ENCODE results near the gene FBXL19.

FBXL19 gene

GRCh38 chr16:30967795-30968194, 44.4 kb downstream of the FBXL19 start:
- no peak for DNase-seq

DNA sequence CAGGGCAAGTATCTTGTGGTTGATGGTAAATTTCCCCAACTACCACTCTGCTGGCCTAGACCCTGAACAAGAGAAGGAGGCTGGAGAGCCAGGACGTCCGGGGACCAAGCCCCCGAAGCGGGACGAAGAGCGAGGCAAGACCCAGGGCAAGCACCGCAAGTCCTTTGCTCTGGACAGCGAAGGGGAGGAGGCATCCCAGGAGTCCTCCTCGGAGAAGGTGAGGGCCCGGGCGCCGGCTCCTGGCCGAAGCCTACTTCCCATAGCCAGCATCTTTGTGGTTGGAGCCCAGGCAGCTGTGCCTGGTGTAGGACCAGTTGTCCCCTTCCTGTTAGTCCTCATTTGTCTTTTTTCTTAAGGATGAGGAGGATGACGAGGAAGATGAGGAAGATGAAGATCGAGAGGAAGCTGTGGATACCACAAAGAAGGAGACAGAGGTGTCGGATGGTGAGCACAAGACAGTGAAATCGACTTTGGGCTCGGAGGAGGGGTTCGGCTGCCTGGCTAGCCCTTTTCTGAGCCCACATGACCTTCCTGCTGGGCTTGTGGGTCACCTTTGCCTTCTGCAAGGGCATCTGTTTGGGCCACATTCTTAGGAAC, 46.0 kb downstream of the FBXL19 start:
- DNase-seq: no peak

- DNase-seq: no peak
These were observed 47.9 kb downstream of the FBXL19 start for GRCh38 chr16:30971298-30971697.

DNA sequence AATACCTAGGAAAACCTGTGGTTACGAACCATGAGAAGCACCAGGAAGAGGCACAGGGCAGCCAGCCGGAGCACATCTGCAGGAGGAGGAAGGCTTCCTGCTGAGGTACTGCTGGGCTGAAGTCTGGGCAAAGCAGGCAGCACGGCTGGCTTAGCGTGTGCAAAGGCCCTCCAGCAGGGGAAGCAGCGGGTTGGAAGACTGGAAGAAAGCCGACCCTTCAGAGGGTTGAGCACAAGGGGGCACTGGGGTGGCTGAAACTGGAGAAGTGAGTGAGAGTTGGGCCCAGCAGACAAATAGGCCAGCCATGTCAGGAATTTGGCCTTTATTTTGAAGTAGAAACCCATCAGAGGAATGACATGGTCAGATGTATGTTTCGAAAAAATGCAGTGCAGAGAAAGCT, 49.5 kb downstream of the FBXL19 start:
- no peak for DNase-seq

DNA sequence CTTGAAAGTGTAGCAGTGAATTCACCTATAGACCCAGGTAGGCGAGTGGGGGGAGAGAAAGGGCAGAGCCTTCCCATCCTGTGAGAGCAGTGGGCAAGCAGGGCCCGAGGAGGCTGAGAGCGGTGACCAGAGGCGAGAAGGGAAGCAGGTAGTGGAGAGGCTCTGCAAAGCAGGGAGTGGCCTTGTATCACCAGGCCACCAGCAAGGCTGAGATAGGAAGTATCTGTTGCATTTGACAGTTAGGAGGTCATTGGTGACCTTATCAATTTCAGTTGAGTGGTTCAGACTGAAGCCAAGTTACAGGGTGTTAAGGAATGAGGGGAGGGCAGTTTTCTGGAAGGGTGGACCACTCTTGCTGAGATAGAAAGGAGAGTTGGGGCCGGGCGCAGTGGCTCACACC, 51.0 kb downstream of the FBXL19 start:
- no peak for DNase-seq

DNA sequence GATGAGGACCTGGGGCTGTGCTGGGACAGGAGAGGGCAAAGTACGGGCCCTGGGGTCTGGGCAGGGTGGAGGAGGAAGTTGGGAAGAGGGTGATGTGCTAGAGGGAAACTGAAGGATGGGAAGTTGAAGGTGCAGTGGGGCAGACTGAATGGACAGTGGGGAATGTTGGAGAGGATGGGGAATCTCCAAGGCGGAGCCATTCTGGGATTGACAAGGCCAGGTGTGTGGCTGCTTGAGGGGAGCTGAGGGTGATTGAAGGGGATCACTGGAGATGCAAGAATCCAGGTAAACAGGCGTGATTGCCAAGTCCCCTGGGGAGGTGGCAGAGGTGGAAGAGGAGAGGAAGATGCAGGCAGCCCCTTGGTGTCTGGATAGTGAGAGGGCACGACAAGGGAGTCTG, 53.1 kb downstream of the FBXL19 start:
- DNase-seq: no peak

- no peak for DNase-seq
These were observed 54.1 kb downstream of the FBXL19 start for GRCh38 chr16:30977502-30977901.

- DNase-seq: no peak
These were observed 56.0 kb downstream of the FBXL19 start for GRCh38 chr16:30979170-30980022.

GRCh38 chr16:30980023-30980371, 56.6 kb downstream of the FBXL19 start:
- DNase-seq: no peak

DNA sequence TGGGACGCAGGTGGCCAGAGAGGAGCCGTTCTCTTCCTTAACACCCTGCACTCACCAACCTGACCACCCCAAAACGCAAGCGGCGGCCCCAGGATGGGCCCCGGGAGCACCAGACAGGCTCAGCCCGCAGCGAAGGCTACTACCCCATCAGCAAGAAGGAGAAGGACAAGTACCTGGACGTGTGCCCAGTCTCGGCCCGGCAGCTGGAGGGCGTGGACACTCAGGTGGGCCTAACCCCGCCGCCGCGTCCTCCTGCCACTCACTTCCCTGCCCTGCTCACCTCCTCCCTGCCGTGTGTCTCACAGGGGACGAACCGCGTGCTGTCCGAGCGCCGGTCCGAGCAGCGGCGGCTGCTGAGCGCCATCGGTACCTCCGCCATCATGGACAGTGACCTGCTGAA, 57.1 kb downstream of the FBXL19 start:
- no peak for DNase-seq

- no peak for DNase-seq
These were observed 57.6 kb downstream of the FBXL19 start for GRCh38 chr16:30980959-30981358.

DNA sequence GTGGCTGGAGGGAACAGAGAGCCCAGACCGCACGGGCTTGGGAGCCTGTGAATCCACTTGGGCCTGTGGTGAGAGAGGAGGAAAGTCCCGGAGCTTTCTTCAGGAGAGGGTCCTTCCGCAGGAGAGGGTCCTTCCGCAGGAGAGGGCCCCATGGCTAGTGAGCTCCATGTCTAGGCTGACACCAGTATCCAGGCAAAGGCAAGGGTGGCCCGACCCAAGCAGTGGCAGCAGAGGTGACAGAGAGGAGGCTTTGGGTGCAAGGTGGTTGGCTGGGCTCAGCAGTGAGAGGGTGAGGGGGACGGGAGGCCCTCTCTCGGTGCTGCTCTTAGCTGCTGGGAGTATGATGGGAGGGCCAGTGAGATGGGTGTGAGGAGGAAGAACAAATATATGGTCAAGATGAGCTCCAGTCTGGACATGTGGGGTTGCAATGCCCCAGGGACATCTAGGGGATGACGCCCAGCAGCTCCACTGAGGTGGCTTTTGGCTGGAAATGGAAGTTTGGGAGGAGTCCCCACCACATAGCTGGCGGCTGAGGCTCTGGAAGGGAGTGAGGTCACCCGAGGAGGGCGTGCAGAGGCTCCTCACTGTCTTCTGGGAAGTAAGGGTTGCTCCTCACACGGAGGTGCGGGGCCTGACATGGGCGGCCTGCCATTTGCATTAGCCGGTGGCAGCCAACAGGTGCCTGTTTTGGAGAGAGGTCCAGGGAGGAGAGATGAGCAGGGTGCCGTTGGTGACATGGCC, 59.3 kb downstream of the FBXL19 start:
- DNase-seq: no peak

- DNase-seq: no peak
These were observed 60.0 kb downstream of the FBXL19 start for GRCh38 chr16:30983289-30983889.

GRCh38 chr16:30983898-30984610, 60.7 kb downstream of the FBXL19 start:
- no peak for DNase-seq

DNA sequence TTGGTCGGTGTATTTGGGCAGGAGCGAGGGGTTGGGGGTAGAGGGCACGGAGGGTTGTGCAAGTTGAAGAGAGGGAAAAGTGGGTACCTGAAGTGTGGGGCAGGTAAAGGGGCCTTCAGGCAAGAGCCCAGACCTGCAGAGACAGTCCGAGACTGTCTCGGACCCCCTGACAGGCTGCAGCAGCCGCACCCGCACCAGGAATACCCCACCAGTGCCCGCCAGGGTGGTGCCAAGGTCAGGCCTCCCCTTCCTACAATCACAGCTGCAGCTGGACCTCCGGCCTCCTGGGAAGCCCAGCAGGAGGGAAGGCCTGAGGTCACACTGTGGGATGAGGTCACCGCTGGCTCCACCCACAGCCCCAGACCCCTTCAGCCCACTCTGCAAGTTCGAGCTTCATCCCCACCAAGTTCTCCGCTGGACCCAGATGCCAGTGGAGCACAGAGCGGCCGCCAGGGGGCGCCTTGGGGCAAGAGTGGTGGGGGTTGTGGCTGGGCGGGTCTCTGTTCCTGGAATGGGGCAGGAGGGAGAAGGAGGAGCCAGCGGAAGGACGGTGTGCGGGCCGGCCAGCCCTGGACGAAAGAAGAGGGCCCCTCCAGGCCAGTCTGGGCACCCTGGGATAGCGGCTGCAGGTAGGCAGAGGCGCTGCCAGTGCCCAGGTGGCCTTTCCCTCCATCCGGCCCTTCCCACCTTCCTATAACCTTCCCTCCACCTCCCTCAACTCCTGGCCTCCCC, 61.5 kb downstream of the FBXL19 start, which contains the start of gene HSD3B7:
Gene HSD3B7, plus strand, starts transcription at position 539 of the 732 bp plus-strand sequence. CDS start 452 bp downstream, outside the sequence.
- DNase-seq: peak; percentile 66 to 69

DNA sequence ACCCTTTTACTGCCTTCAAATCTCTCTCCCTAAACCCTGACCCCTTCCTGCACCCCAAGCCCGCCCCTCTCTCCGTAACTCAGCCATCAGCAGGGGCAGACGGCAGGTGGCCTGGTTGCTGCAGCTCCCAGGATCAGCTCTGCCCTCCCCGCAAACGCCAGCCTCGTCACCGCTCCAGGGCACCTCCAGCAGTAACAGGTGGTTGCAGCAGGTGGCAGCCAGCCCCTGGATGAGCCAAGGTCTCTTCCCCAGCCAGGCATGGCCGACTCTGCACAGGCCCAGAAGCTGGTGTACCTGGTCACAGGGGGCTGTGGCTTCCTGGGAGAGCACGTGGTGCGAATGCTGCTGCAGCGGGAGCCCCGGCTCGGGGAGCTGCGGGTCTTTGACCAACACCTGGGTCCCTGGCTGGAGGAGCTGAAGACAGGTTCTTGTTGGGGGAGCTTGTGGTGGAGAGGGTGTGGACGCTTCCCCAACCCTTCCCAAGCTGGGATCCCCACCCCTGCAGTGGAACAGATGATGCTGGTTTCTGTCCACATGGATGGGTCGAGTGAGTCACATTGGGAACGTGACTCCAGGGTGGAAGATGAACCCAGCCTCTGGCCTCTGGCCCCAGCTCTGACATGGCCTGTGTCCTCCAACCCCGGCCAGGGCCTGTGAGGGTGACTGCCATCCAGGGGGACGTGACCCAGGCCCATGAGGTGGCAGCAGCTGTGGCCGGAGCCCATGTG, 62.2 kb downstream of the FBXL19 start:
- no peak for DNase-seq

GRCh38 chr16:30986129-30986991, 63.0 kb downstream of the FBXL19 start:
- DNase-seq: no peak

- DNase-seq: no peak
These were observed 64.3 kb downstream of the FBXL19 start for GRCh38 chr16:30987581-30988190.

- DNase-seq: no peak
These were observed 66.2 kb downstream of the FBXL19 start for GRCh38 chr16:30989469-30990047.

Measured in bone marrow (tissue), 2 donors.